Calu3 (cell line): ENCODE measurements around the gene PBRM1. TPM values are rescaled to one million over a fixed set of nuclear protein-coding genes. Genes with fewer than 3 reads are reported as not detected.

ENCODE experiments used
- BruUV-seq: library from RNA; stranded (reverse); fragments of 400-500 nt; replicated peaks from 2 replicates; lab custom pipeline; 2021; lab: Mats Ljungman, UMichigan
- CTCF ChIA-PET: fragments of 300-600 bp; sonication (Branson Sonifier 250); formaldehyde crosslinking; loops from one replicate; lab custom pipeline; 2022; ENCODE audit warnings: antibody characterized with exemption; lab: Charles Lee
- DNase-seq: peaks from one replicate; pipeline ENCODE4 v3.0.0; 2022
- H3K27ac Mint-ChIP-seq: one replicate; pipeline ENCODE4 v1.8.0; 2022; ENCODE audit warnings: mixed read lengths; ENCODE audit not compliant: unreplicated experiment
- H3K27me3 Mint-ChIP-seq: one replicate; pipeline ENCODE4 v1.8.0; 2022; ENCODE audit warnings: mixed read lengths; ENCODE audit not compliant: unreplicated experiment
- H3K36me3 Mint-ChIP-seq: one replicate; pipeline ENCODE4 v1.8.0; 2022; ENCODE audit warnings: mild to moderate bottlenecking, moderate library complexity, mixed read lengths; ENCODE audit not compliant: insufficient read depth, unreplicated experiment
- H3K4me1 Mint-ChIP-seq: one replicate; pipeline ENCODE4 v1.8.0; 2022; ENCODE audit warnings: mild to moderate bottlenecking, low read depth, mixed read lengths; ENCODE audit not compliant: unreplicated experiment
- H3K4me3 Mint-ChIP-seq: one replicate; pipeline ENCODE4 v1.8.0; 2022; ENCODE audit warnings: mild to moderate bottlenecking, low read depth, moderate library complexity, mixed read lengths; ENCODE audit not compliant: unreplicated experiment
- H3K9me3 Mint-ChIP-seq: one replicate; pipeline ENCODE4 v1.8.0; 2022; ENCODE audit warnings: low read depth, mixed read lengths; ENCODE audit not compliant: unreplicated experiment
- intact Hi-C: fragments of 100-400 bp; cut with micrococcal nuclease; formaldehyde crosslinking; loops from one replicate; pipeline ENCODE4 v1.10.0; 2022; ENCODE audit not compliant: unreplicated experiment
- total RNA-seq: library from RNA; stranded (reverse); gene quantifications from 2 replicates; pipeline ENCODE4 v1.2.3, GENCODE V29; 2022
- TF ChIP-seq, protein P1 (sequence below): fragments of 200-600 bp; IDR thresholded peaks from one replicate; pipeline ENCODE4 v1.8.0; 2022; ENCODE audit warnings: antibody characterized with exemption; ENCODE audit not compliant: unreplicated experiment

PBRM1 gene
- total RNA-seq, 1 experiment from 2014 or later: 54.9 TPM

DNA sequence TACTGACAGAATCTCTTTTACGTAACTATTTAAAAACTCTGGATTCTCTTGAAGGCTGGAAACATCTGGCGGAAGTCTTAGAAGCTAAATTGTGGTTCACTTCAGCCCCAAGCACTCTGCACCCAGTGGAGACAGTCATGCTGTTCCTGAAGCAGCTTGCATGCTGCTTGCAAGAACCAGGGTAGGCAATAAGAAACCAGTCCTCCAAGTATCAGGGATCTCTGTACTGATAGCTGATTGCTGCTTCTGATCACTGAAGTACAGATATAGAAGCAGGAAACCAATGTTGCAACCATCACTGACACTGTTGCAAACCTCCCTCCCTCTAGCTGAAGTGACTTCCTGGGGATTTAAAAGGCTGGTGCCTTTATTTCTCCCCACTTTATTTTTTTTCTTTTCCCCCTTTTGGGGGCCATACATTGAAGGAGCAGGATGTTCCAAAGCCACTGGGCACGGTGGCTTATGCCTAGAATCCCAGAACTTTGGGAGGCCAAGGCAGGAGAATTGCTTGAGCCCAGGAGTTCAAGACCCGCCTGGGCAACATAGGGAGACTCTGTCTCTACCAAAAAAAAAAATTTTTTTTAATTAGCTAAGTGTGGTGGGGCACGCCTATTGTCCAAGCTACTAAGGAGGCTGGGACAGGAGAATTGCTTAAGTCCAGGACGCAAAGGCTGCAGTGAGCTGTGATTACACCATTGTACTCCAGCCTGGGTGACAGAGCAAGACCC, 35.5 kb upstream of the PBRM1 start:
- Mint-ChIP-seq H3K27me3 (no peaks in the 10 kb centered on the region), H3K4me3 (no peak overlapping the region), H3K9me3 (no peaks in the 10 kb centered on the region), H3K4me1 (no peaks in the 10 kb centered on the region), H3K36me3 (peaks cover 4% of the 10 kb centered on the region), H3K27ac (no peak overlapping the region)
- TF ChIP-seq, protein P1, sequence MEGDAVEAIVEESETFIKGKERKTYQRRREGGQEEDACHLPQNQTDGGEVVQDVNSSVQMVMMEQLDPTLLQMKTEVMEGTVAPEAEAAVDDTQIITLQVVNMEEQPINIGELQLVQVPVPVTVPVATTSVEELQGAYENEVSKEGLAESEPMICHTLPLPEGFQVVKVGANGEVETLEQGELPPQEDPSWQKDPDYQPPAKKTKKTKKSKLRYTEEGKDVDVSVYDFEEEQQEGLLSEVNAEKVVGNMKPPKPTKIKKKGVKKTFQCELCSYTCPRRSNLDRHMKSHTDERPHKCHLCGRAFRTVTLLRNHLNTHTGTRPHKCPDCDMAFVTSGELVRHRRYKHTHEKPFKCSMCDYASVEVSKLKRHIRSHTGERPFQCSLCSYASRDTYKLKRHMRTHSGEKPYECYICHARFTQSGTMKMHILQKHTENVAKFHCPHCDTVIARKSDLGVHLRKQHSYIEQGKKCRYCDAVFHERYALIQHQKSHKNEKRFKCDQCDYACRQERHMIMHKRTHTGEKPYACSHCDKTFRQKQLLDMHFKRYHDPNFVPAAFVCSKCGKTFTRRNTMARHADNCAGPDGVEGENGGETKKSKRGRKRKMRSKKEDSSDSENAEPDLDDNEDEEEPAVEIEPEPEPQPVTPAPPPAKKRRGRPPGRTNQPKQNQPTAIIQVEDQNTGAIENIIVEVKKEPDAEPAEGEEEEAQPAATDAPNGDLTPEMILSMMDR: no peak
- BruUV-seq: no TSS peak
- CTCF ChIA-PET: no interaction called here
- DNase-seq: no peak
- intact Hi-C loops: no loop called here

DNA sequence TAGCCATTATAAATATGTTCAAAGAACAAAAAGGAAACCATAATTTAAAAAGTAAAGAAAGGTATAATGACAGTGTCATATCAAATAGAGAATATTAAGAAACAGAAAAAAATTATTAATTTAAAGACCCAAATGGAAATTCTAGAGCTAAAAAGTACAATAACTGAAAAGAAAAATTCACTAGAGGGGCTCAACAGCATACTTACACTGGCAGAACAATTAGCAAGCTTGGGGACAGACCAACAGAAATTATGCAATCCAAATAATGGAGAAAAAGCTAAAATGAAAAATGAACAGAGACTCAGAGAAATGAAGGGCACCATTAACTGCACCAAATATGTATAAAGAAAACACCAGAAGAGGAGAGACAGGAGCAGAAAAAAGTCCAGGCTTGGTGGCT, 33.9 kb upstream of the PBRM1 start:
- TF ChIP-seq, protein P1: no peak
- H3K4me1 Mint-ChIP-seq: no peaks in the 10 kb centered on the region
- intact Hi-C loops: no loop called here
- no peak overlapping the region for H3K4me3 Mint-ChIP-seq
- H3K36me3 Mint-ChIP-seq: no peaks in the 10 kb centered on the region
- CTCF ChIA-PET: no interaction called here
- H3K27ac Mint-ChIP-seq: peak overlapping the region; percentile 6
- BruUV-seq: no TSS peak
- no peaks in the 10 kb centered on the region for H3K9me3 Mint-ChIP-seq
- no peak for DNase-seq
- no peaks in the 10 kb centered on the region for H3K27me3 Mint-ChIP-seq

DNA sequence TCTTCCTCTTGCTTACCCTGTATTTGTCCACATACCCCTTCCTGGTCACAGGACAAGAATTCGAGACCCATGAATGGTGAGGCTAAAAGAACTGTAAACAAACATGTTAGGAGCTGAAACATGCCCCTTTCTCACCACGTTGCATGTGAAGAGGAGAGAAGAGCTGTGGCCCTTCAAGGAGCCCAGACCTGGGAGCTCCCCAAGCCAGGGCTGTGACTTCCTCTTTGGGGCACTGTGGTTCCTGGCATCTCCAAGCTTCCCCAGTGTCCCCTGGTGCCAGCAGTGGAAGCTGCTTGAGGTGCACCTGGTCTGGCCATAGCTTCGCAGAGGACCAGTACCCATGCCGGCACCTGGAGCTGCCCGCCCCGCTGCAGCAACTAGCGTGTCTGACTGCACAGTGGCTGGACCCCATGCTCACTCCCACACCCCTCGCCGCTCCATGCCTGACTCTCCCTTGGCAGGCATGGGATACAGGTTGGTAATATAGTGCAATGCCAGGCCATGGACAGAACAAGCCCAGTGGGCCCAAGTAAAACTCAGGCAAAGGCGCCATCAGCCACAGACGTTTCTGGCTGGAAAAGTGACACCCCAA, 30.1 kb upstream of the PBRM1 start:
- intact Hi-C loops: no loop called here

DNA sequence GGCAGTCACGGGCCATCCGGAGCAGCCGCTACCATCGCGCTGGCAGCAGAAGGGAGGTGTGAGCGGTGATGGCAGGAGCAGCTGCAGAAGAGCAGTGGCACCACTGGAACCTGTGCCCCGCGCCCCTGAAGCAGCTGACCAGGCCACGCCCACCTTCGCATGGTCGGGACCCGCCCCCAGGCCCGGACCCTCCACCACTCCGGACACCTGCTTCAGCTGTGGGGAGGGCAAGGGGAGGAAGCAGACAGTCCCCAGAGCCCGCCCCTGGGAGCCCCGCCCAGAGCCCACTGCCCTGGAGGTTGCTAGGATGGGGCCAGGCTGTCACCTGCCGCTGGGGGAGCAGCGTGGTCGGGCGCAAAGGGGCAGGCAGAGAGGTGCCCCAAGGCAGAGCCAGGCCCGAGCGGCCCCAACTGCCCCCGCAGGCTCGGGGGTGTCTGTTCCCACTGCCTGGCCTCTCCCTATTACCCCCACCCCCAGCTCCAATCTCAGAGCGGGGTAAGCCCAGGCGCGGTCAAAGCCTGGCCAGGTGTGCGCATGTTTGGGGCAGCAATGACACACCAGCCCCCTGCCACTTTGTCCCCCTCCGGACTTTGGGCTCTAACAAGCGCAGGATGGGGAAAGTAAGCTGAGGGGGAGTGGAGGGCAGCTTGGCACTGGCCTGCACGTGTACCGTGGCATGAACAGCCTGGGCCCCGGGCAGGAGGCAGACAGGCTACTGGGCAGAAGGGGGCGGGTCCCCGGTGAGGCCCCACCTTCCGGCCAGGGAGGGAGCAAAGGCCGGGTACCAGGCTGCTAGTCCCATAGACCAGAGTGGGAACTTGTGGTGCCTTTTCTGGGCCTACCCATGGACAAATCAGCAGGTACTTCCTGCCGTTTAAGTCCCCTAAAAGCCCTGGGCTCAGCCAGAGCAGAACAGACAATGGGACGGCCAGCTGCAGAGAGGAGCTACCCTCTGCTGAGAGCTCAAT, 28.9 kb upstream of the PBRM1 start:
- Mint-ChIP-seq H3K9me3 (no peaks in the 10 kb centered on the region), H3K36me3 (peaks cover 7% of the 10 kb centered on the region), H3K4me1 (no peaks in the 10 kb centered on the region), H3K27ac (no peak overlapping the region), H3K27me3 (no peaks in the 10 kb centered on the region), H3K4me3 (no peak overlapping the region)
- no peak for DNase-seq
- intact Hi-C loops: no loop called here
- TF ChIP-seq, protein P1: no peak
- CTCF ChIA-PET: no interaction called here
- BruUV-seq: no TSS peak

More for the DNA sequence above, 30.1 kb upstream of the PBRM1 start:
- BruUV-seq: no TSS peak
- Mint-ChIP-seq H3K4me1 (no peaks in the 10 kb centered on the region), H3K27me3 (no peaks in the 10 kb centered on the region), H3K27ac (no peak overlapping the region), H3K4me3 (no peak overlapping the region), H3K9me3 (no peaks in the 10 kb centered on the region), H3K36me3 (no peaks in the 10 kb centered on the region)
- no peak for DNase-seq
- TF ChIP-seq, protein P1: no peak
- CTCF ChIA-PET: no interaction called here
